HCT116 (cell line): ENCODE data around the gene CHD2. TPM values are rescaled to one million over a fixed set of nuclear protein-coding genes. Genes with fewer than 3 reads are reported as not detected.

Source experiments
- ATAC-seq: fragments of 200-7000 bp; cut with Tn5 transposase; 2 replicates; pipeline ENCODE4 v1.9.1; 2020; ENCODE audit warnings: mild to moderate bottlenecking, moderate library complexity
- BruUV-seq: library from RNA; stranded (reverse); fragments of 400-500 nt; replicated peaks from 2 replicates; lab custom pipeline; 2021; lab: Mats Ljungman, UMichigan
- CTCF ChIA-PET: fragments of 300-600 bp; sonication (Branson Sonifier 250); formaldehyde crosslinking; loops from one replicate; lab custom pipeline; 2021; ENCODE audit warnings: antibody characterized with exemption; lab: Charles Lee
- POLR2A ChIA-PET: fragments of 300-600, 350-600 bp; sonication (Branson Sonifier 250); formaldehyde crosslinking; loops from one replicate; lab custom pipeline; 2021; ENCODE audit warnings: antibody characterized with exemption; lab: Charles Lee
- RAD21 ChIA-PET, 2 experiments: fragments of 300-600 bp; sonication (Branson Sonifier 250); formaldehyde crosslinking; loops; one replicate each; lab custom pipeline; 2023; ENCODE audit warnings: low total read pairs in 2 of 2; ENCODE audit not compliant: uncharacterized antibody in 2 of 2, unreplicated experiment in 2 of 2, low non-redundant PET in 1 of 2; lab: Charles Lee
- DNase-seq: peaks from one replicate; pipeline ENCODE4 v3.0.0-alpha.2; 2010; ENCODE audit warnings: low read depth, low spot score
- H2AFZ ChIP-seq: fragments of 200-600 bp; shearing (Covaris generic), sonication (generic); 2 replicates; pipeline ENCODE4 v1.6.1; 2017; ENCODE audit warnings: low read depth, mixed run types, mixed read lengths, antibody characterized with exemption, low read length; ENCODE audit not compliant: poor library complexity, severe bottlenecking
- H3K27ac ChIP-seq: 2 replicates; pipeline ENCODE4 v1.5.1; 2012; ENCODE audit warnings: low read depth, low read length
- H3K27me3 ChIP-seq: fragments of 200-600 bp; sonication (generic); 2 replicates; pipeline ENCODE4 v1.6.1; 2016; ENCODE audit warnings: mixed run types, low read length, mixed read lengths; ENCODE audit not compliant: insufficient read depth
- H3K36me3 ChIP-seq, 2 experiments: fragments of 200-500 bp in 1 of 2; fragments of 200-600 bp in 1 of 2; sonication (Bioruptor generic) in 1 of 2; sonication (generic) in 1 of 2; 2 replicates each; pipeline versions ENCODE4 v1.5.1 to v1.6.1; 2014 to 2016; ENCODE audit warnings: low read length in 2 of 2, inconsistent platforms in 1 of 2, mixed read lengths in 1 of 2, mixed run types in 1 of 2; ENCODE audit not compliant: insufficient read depth in 2 of 2, control insufficient read depth in 1 of 2
- H3K4me1 ChIP-seq, 2 experiments: fragments of 200-600 bp in 1 of 2; sonication (generic) in 1 of 2; 2 replicates each; pipeline versions ENCODE4 v1.5.1 to v1.6.1; 2012 to 2017; ENCODE audit warnings: low read length in 2 of 2, inconsistent platforms in 1 of 2, mild to moderate bottlenecking in 1 of 2, mixed read lengths in 1 of 2, mixed run types in 1 of 2, moderate library complexity in 1 of 2; ENCODE audit not compliant: insufficient read depth in 2 of 2, control insufficient read depth in 1 of 2
- H3K4me2 ChIP-seq: fragments of 200-600 bp; sonication (generic); 2 replicates; pipeline ENCODE4 v1.6.1; 2017; ENCODE audit warnings: mixed run types, low read length, mixed read lengths
- H3K4me3 ChIP-seq, 2 experiments: fragments of 200-600 bp in 1 of 2; sonication (generic) in 1 of 2; replicated peaks in 1 of 2; 2 replicates each; pipeline ENCODE4 v1.5.1; 2011 to 2016; ENCODE audit warnings: low read length in 2 of 2, control low read depth in 1 of 2, low read depth in 1 of 2, mild to moderate bottlenecking in 1 of 2, mixed read lengths in 1 of 2, mixed run types in 1 of 2
- H3K79me2 ChIP-seq: fragments of 200-600 bp; sonication (generic); 2 replicates; pipeline ENCODE4 v1.6.1; 2017; ENCODE audit warnings: mild to moderate bottlenecking, mixed run types, low read length, moderate library complexity, mixed read lengths; ENCODE audit not compliant: insufficient read depth
- H3K9ac ChIP-seq: fragments of 200-600 bp; sonication (generic); 2 replicates; pipeline ENCODE4 v1.6.1; 2016; ENCODE audit warnings: low read length, mixed read lengths
- H3K9me2 ChIP-seq: fragments of 200-600 bp; sonication (generic), shearing (Covaris generic); 2 replicates; pipeline ENCODE4 v1.6.1; 2017; ENCODE audit warnings: mixed run types, mild to moderate bottlenecking, moderate library complexity; ENCODE audit not compliant: insufficient read depth
- H3K9me3 ChIP-seq, 2 experiments: fragments of 200-500 bp in 1 of 2; fragments of 200-600 bp in 1 of 2; sonication (Bioruptor generic) in 1 of 2; sonication (generic) in 1 of 2; 2 replicates each; pipeline ENCODE4 v1.6.1; 2014 to 2017; ENCODE audit warnings: low read length in 2 of 2, mixed read lengths in 2 of 2, inconsistent platforms in 1 of 2, low read depth in 1 of 2, mild to moderate bottlenecking in 1 of 2, mixed run types in 1 of 2, moderate library complexity in 1 of 2; ENCODE audit not compliant: control insufficient read depth in 1 of 2, insufficient read depth in 1 of 2
- H4K20me1 ChIP-seq: fragments of 200-600 bp; sonication (generic), shearing (Covaris generic); 2 replicates; pipeline ENCODE4 v1.6.1; 2017; ENCODE audit warnings: mixed run types, mild to moderate bottlenecking, moderate library complexity; ENCODE audit not compliant: insufficient read depth
- CBX3 ChIP-seq: IDR thresholded peaks from 2 replicates; pipeline ENCODE4 v1.6.1; 2012; ENCODE audit warnings: low read depth
- CEBPB ChIP-seq: IDR thresholded peaks from 2 replicates; pipeline ENCODE4 v1.6.1; 2012; ENCODE audit warnings: low read depth
- EZH2 ChIP-seq: fragments of 200-600 bp; sonication (generic); IDR thresholded peaks from 2 replicates; pipeline ENCODE4 v1.6.1; 2017; ENCODE audit warnings: antibody characterized with exemption, mixed run types
- EZH2phosphoT487 ChIP-seq: fragments of 200-600 bp; IDR thresholded peaks from 2 replicates; pipeline ENCODE4 v1.6.1; 2018; ENCODE audit warnings: antibody characterized with exemption, borderline replicate concordance
- FOSL1 ChIP-seq: IDR thresholded peaks from 2 replicates; pipeline ENCODE4 v1.6.1; 2012; ENCODE audit warnings: low read depth
- POLR2A ChIP-seq: IDR thresholded peaks from 2 replicates; pipeline ENCODE4 v1.7.0; 2011; ENCODE audit warnings: borderline replicate concordance; ENCODE audit not compliant: insufficient read depth, insufficient read length; ENCODE audit errors: extremely low read depth
- SIN3A ChIP-seq: IDR thresholded peaks from 2 replicates; pipeline ENCODE4 v1.6.1; 2012; ENCODE audit warnings: low read depth
- SRF ChIP-seq: IDR thresholded peaks from 2 replicates; pipeline ENCODE4 v1.6.1; 2012; ENCODE audit warnings: low read depth
- YY1 ChIP-seq: IDR thresholded peaks from 2 replicates; pipeline ENCODE4 v1.6.1; 2011; ENCODE audit warnings: low read length, low read depth, moderate library complexity, mild to moderate bottlenecking; ENCODE audit not compliant: insufficient replicate concordance; ENCODE audit errors: extremely low read depth
- ZNF274 ChIP-seq: fragments of 200-500 bp; sonication (Bioruptor generic); IDR thresholded peaks from 2 replicates; pipeline ENCODE4 v1.6.1; 2014; ENCODE audit warnings: mild to moderate bottlenecking, low read depth, low read length, inconsistent platforms
- intact Hi-C: fragments of 100-400 bp; cut with micrococcal nuclease; formaldehyde crosslinking; loops from 2 replicates; pipeline ENCODE4 v1.10.0; 2022
- total RNA-seq: library from RNA; stranded (reverse); gene quantifications from one replicate; pipeline ENCODE4 v1.2.1, GENCODE V29; 2021; ENCODE audit not compliant: unreplicated experiment
- TF ChIP-seq, protein P1 (sequence below), 3 experiments: fragments of 200-600 bp in 1 of 3; sonication (generic) in 1 of 3; IDR thresholded peaks in 2 of 3; conservative IDR thresholded peaks in 1 of 3; 2 replicates each; pipeline ENCODE4 v1.5.1; 2012 to 2017; ENCODE audit warnings: low read depth in 2 of 3, low read length in 2 of 3, antibody characterized with exemption in 1 of 3, borderline replicate concordance in 1 of 3, control low read depth in 1 of 3, mild to moderate bottlenecking in 1 of 3, mixed read lengths in 1 of 3, mixed run types in 1 of 3, moderate library complexity in 1 of 3; ENCODE audit not compliant: insufficient read depth in 1 of 3
- TF ChIP-seq, protein P2 (sequence below): IDR thresholded peaks from 2 replicates; pipeline ENCODE4 v1.6.1; 2012; ENCODE audit warnings: low read depth
- TF ChIP-seq, protein P3 (sequence below): IDR thresholded peaks from 2 replicates; pipeline ENCODE4 v1.6.1; 2012
- TF ChIP-seq, protein P4 (sequence below): IDR thresholded peaks from 2 replicates; pipeline ENCODE4 v1.6.1; 2012

CHD2 gene
- total RNA-seq, 1 experiment from 2014 or later: 116 TPM

DNA sequence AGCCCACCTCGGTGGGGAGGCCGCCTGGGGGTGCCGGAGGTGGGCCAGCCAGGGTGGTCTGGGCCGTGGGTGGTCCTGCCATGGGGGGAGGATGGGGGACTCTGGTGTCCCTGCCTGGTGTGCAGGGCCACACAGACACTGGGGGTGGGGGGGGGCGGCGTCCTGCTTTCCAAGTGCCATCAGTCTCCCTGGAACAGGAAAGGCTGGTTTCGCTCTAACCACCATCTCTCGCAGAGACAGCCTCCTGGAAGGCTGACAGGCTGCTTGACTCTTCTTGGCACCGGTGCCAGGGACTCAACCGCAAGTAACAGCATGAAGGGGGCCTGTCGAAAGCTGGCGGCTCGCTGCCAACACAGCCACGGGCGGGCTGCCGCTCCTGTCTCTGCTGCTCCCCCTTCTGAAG is 148.6 kb downstream of the CHD2 start:
- Histone ChIP-seq H3K27ac (no peak overlapping the region), H3K27me3 (no peaks in the 10 kb centered on the region), H3K9ac (no peak overlapping the region), H2AFZ (no peak overlapping the region), H3K4me1 (no peaks in the 10 kb centered on the region), H3K4me3 (no peak overlapping the region), H3K36me3 (no peaks in the 10 kb centered on the region), H3K79me2 (no peaks in the 10 kb centered on the region), H4K20me1 (no peaks in the 10 kb centered on the region), H3K4me2 (no peak overlapping the region), H3K9me3 (no peaks in the 10 kb centered on the region), H3K9me2 (no peaks in the 10 kb centered on the region)
- CTCF ChIA-PET: interaction anchor here (0.6 kb wide), 1 partner anchor 10 kb away, joined by 3 read pairs; no protein-coding TSS in a partner anchor
- intact Hi-C loops: no loop called here
- no peak for DNase-seq
- POLR2A ChIA-PET: no interaction called here
- no TSS peak for BruUV-seq
- RAD21 ChIA-PET: no interaction called here
- TF ChIP-seq YY1 (no peak), SRF (no peak), ZNF274 (no peak), CBX3 (no peak), EZH2phosphoT487 (no peak), FOSL1 (no peak), EZH2 (no peak), CEBPB (no peak), POLR2A (no peak), SIN3A (no peak)
- TF ChIP-seq, protein P1, sequence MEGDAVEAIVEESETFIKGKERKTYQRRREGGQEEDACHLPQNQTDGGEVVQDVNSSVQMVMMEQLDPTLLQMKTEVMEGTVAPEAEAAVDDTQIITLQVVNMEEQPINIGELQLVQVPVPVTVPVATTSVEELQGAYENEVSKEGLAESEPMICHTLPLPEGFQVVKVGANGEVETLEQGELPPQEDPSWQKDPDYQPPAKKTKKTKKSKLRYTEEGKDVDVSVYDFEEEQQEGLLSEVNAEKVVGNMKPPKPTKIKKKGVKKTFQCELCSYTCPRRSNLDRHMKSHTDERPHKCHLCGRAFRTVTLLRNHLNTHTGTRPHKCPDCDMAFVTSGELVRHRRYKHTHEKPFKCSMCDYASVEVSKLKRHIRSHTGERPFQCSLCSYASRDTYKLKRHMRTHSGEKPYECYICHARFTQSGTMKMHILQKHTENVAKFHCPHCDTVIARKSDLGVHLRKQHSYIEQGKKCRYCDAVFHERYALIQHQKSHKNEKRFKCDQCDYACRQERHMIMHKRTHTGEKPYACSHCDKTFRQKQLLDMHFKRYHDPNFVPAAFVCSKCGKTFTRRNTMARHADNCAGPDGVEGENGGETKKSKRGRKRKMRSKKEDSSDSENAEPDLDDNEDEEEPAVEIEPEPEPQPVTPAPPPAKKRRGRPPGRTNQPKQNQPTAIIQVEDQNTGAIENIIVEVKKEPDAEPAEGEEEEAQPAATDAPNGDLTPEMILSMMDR (IDR thresholded peaks at IDR 0.05 in 2 of 3, conservative IDR thresholded peaks at IDR 0.05 in 1 of 3; ENCODE audit: borderline replicate concordance in 1 of 3, insufficient read depth in 1 of 3, low read depth in 2 of 3, low read length in 2 of 3): no peak
- TF ChIP-seq, protein P2, sequence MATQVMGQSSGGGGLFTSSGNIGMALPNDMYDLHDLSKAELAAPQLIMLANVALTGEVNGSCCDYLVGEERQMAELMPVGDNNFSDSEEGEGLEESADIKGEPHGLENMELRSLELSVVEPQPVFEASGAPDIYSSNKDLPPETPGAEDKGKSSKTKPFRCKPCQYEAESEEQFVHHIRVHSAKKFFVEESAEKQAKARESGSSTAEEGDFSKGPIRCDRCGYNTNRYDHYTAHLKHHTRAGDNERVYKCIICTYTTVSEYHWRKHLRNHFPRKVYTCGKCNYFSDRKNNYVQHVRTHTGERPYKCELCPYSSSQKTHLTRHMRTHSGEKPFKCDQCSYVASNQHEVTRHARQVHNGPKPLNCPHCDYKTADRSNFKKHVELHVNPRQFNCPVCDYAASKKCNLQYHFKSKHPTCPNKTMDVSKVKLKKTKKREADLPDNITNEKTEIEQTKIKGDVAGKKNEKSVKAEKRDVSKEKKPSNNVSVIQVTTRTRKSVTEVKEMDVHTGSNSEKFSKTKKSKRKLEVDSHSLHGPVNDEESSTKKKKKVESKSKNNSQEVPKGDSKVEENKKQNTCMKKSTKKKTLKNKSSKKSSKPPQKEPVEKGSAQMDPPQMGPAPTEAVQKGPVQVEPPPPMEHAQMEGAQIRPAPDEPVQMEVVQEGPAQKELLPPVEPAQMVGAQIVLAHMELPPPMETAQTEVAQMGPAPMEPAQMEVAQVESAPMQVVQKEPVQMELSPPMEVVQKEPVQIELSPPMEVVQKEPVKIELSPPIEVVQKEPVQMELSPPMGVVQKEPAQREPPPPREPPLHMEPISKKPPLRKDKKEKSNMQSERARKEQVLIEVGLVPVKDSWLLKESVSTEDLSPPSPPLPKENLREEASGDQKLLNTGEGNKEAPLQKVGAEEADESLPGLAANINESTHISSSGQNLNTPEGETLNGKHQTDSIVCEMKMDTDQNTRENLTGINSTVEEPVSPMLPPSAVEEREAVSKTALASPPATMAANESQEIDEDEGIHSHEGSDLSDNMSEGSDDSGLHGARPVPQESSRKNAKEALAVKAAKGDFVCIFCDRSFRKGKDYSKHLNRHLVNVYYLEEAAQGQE: no peak
- TF ChIP-seq, protein P3, sequence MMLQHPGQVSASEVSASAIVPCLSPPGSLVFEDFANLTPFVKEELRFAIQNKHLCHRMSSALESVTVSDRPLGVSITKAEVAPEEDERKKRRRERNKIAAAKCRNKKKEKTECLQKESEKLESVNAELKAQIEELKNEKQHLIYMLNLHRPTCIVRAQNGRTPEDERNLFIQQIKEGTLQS: no peak
- TF ChIP-seq, protein P4, sequence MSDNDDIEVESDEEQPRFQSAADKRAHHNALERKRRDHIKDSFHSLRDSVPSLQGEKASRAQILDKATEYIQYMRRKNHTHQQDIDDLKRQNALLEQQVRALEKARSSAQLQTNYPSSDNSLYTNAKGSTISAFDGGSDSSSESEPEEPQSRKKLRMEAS: no peak
- ATAC-seq: no peak
